Upper lobe of left lung (tissue), 6 donors: ENCODE measurements around the gene SMYD3. TPM values are rescaled to one million over a fixed set of nuclear protein-coding genes. Genes with fewer than 3 reads are reported as not detected.

ENCODE experiments used
- ATAC-seq, 2 donors: fragments of 200-7000 bp; cut with Tn5 transposase; one replicate each; pipeline ENCODE4 v1.9.1; 2022; ENCODE audit warnings: mild to moderate bottlenecking in 2 of 2, moderate library complexity in 2 of 2; ENCODE audit not compliant: low FRiP score in 2 of 2
- DNase-seq, 2 donors: peaks; one replicate each; pipeline ENCODE4 v3.0.0-alpha.2; 2019 to 2020
- H3K27ac ChIP-seq, 4 donors: fragments of 200-600 bp; sonication (generic); one replicate each; pipeline ENCODE4 v1.5.1; 2016 to 2019
- H3K27me3 ChIP-seq, 4 donors: fragments of 200-600 bp; sonication (generic); one replicate each; pipeline ENCODE4 v1.5.1; 2017 to 2019
- H3K36me3 ChIP-seq, 4 donors: fragments of 200-600 bp; sonication (generic); one replicate each; pipeline ENCODE4 v1.5.1; 2016 to 2019
- H3K4me1 ChIP-seq, 4 donors: fragments of 200-600 bp; sonication (generic); one replicate each; pipeline ENCODE4 v1.5.1; 2018 to 2019
- H3K4me3 ChIP-seq, 4 donors: fragments of 200-600 bp; sonication (generic); one replicate each; pipeline ENCODE4 v1.5.1; 2017 to 2019; ENCODE audit warnings: mild to moderate bottlenecking in 2 of 4, moderate library complexity in 1 of 4
- H3K9me3 ChIP-seq, 4 donors: fragments of 200-600 bp; sonication (generic); one replicate each; pipeline ENCODE4 v1.5.1; 2018 to 2019
- EP300 ChIP-seq, 4 donors: sonication (generic); formaldehyde crosslinking; IDR thresholded peaks; one replicate each; pipeline ENCODE4 v1.5.1; 2017; ENCODE audit warnings: antibody characterized with exemption in 4 of 4, control low read depth in 2 of 4
- POLR2A ChIP-seq, 4 donors: fragments of 450-650 bp; IDR thresholded peaks; one replicate each; pipeline ENCODE4 v1.5.1; 2016 to 2017; ENCODE audit warnings: antibody characterized with exemption in 4 of 4, mild to moderate bottlenecking in 2 of 4
- POLR2AphosphoS5 ChIP-seq, 2 donors: sonication (generic); formaldehyde crosslinking; IDR thresholded peaks; one replicate each; pipeline ENCODE4 v1.5.1; 2017; ENCODE audit warnings: antibody characterized with exemption in 2 of 2
- WGBS, 2 donors: methylation state at CpG; one replicate each; pipeline ENCODE4 v1.1.5; 2017 to 2018; 5-methylcytosine and 5-hydroxymethylcytosine counted together
- total RNA-seq, 6 donors: library from RNA; depleted of rRNA in 4 of 6; stranded (reverse); fragments of >200 nt in 4 of 6; gene quantifications; one replicate each; pipeline versions ENCODE4 v1.1.0 to v1.2.1, GENCODE V29; 2016 to 2021
- TF ChIP-seq, protein P1 (sequence below), 6 experiments: fragments of 450-650 bp in 4 of 6; fragments of 200-600 bp in 2 of 6; sonication (generic) in 2 of 6; IDR thresholded peaks; one replicate each; pipeline ENCODE4 v1.5.1; 2016 to 2019; ENCODE audit warnings: antibody characterized with exemption in 6 of 6
- donor health status: DM: no; HTN: no; CAD: no; lungs with moderate emphysema.
- donor health status: DM: no; HTN: yes; CAD: no; lungs with severe emphysema.

The SMYD3 gene
- total RNA-seq, 6 donors from 2014 or later = 22.7 to 109 (median 34.0) TPM

GRCh38 chr1:246317332-246318035 is 189.6 kb downstream of the SMYD3 start:
- WGBS, 2 donors = 96% methylated on average over 4 of the region's 4 CpGs

DNA sequence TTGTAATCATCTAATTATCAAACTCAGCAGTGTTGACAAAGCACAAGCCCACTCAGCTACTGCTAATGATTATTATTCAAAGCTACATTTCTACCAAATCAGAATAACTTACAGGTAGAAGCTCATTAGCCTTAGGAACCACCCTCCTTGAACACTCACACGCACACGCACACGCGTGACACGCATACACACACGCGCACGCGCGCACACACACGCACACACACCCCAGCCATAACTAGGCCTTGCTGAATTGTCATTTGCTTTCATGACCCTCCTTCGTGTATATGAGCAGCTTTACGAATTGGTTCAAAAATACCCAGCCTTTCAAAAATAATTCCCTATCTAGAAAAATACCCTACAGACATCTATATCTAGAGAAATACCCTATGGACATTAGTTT is 195.6 kb downstream of the SMYD3 start:
- H3K4me1 ChIP-seq = no peaks in the 10 kb centered on the region
- no peaks in the 10 kb centered on the region for H3K9me3 ChIP-seq
- 94 to 99% methylated on average over 13 of the region's 13 CpGs for WGBS, 2 donors
- peak in 1 of 2 donors; percentile 53 for DNase-seq
- H3K27me3 ChIP-seq = no peaks in the 10 kb centered on the region
- no peak for ATAC-seq
- TF ChIP-seq, protein P1, sequence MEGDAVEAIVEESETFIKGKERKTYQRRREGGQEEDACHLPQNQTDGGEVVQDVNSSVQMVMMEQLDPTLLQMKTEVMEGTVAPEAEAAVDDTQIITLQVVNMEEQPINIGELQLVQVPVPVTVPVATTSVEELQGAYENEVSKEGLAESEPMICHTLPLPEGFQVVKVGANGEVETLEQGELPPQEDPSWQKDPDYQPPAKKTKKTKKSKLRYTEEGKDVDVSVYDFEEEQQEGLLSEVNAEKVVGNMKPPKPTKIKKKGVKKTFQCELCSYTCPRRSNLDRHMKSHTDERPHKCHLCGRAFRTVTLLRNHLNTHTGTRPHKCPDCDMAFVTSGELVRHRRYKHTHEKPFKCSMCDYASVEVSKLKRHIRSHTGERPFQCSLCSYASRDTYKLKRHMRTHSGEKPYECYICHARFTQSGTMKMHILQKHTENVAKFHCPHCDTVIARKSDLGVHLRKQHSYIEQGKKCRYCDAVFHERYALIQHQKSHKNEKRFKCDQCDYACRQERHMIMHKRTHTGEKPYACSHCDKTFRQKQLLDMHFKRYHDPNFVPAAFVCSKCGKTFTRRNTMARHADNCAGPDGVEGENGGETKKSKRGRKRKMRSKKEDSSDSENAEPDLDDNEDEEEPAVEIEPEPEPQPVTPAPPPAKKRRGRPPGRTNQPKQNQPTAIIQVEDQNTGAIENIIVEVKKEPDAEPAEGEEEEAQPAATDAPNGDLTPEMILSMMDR (IDR thresholded peaks at IDR 0.05) = no peak
- no peak for TF ChIP-seq POLR2A (IDR thresholded peaks at IDR 0.05)
- no peak for TF ChIP-seq POLR2AphosphoS5 (IDR thresholded peaks at IDR 0.05)
- no peak for TF ChIP-seq EP300 (IDR thresholded peaks at IDR 0.05)
- no peaks in the 10 kb centered on the region for H3K36me3 ChIP-seq
- H3K4me3 ChIP-seq = no peak overlapping the region
- H3K27ac ChIP-seq = no peak overlapping the region

More at GRCh38 chr1:246317332-246318035, 189.6 kb downstream of the SMYD3 start:
- TF ChIP-seq, protein P1 (IDR thresholded peaks at IDR 0.05) = no peak
- TF ChIP-seq POLR2AphosphoS5 (IDR thresholded peaks at IDR 0.05) = no peak
- no peak for TF ChIP-seq EP300 (IDR thresholded peaks at IDR 0.05)
- TF ChIP-seq POLR2A (IDR thresholded peaks at IDR 0.05) = no peak
- ATAC-seq (no peak), DNase-seq (no peak)
- Histone ChIP-seq H3K27me3 (no peaks in the 10 kb centered on the region), H3K4me3 (no peak overlapping the region), H3K27ac (no peak overlapping the region), H3K9me3 (no peaks in the 10 kb centered on the region), H3K36me3 (no peaks in the 10 kb centered on the region), H3K4me1 (peaks cover 0 to 4% (median 0%) of the 10 kb centered on the region in 4 donors)

DNA sequence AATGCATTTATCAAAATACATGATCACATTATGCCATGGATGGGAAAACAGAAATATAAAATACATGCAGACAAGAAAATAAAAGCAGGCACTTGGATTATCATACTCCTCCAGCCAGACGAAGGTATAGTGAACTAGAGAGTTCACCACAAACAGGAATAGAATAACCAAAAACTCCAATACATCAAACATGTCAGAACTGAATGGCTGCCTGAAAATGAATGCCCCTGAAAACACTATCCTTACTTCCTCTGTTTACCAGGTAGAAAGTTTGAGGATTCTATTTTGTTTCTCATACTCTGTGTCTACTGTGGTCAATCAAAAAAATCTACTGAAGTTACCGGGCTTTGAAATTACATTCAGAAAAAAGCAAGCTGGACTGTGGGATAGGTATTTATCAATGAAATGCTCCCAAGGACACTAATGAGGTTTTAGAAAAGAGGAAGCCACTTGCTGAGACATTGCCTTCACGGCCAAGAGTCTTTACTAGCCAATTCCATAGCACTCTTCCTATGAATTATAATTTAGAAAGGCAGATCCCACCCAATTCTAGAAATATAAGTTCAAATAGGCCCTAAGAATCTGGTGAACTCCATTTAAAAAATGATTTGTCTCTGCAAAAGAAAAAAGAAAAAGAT is 197.7 kb downstream of the SMYD3 start:
- H3K27me3 ChIP-seq = no peaks in the 10 kb centered on the region
- no peak overlapping the region for H3K27ac ChIP-seq
- H3K4me3 ChIP-seq = no peak overlapping the region
- no peak for TF ChIP-seq EP300 (IDR thresholded peaks at IDR 0.05)
- no peaks in the 10 kb centered on the region for H3K36me3 ChIP-seq
- H3K4me1 ChIP-seq = no peaks in the 10 kb centered on the region
- DNase-seq = no peak
- 78 to 84% methylated on average over 3 of the region's 3 CpGs for WGBS, 2 donors
- H3K9me3 ChIP-seq = no peaks in the 10 kb centered on the region
- no peak for ATAC-seq

GRCh38 chr1:246308533-246309075 is 198.5 kb downstream of the SMYD3 start:
- H3K27me3 ChIP-seq = no peaks in the 10 kb centered on the region

DNA sequence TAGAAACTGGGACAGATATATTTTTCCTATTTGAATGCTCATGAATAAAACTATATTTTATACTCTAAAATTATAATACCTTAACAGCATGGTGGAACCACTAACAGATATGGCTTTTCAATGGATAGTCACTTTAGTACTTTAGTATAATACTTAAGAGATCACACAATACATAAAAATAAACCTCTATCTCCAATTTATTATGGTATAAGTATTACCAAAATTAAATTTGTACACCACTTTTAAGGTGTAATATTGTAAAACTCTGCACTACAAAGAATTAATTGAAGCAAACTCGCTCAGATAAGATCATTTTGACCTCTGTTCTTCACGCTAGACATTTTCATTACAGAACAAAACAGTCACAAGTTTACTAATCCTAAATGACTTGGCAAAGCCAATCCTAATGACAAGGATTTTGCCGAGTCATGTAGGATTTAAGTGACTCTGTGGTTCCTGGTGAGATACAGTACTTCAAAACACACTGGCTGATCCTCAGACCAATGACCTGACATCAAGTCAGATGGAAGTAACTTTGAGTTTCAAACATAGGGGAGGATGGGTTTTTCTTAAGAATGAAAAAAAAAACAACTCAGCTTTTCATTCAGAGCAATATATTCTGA is 200.6 kb downstream of the SMYD3 start:
- Histone ChIP-seq H3K4me3 (no peak overlapping the region), H3K4me1 (peaks cover 0 to 4% (median under 1%) of the 10 kb centered on the region in 4 donors), H3K27ac (no peak overlapping the region), H3K27me3 (no peaks in the 10 kb centered on the region), H3K36me3 (no peaks in the 10 kb centered on the region), H3K9me3 (no peaks in the 10 kb centered on the region)
- 65 to 75% methylated on average over 3 of the region's 3 CpGs for WGBS, 2 donors
- TF ChIP-seq POLR2AphosphoS5 (IDR thresholded peaks at IDR 0.05) (no peak), POLR2A (IDR thresholded peaks at IDR 0.05) (no peak), EP300 (IDR thresholded peaks at IDR 0.05) (no peak)
- TF ChIP-seq, protein P1 (IDR thresholded peaks at IDR 0.05) = no peak
- ATAC-seq = no peak
- DNase-seq = no peak

More at GRCh38 chr1:246308533-246309075, 198.5 kb downstream of the SMYD3 start:
- Histone ChIP-seq H3K4me1 (no peaks in the 10 kb centered on the region), H3K4me3 (no peak overlapping the region), H3K36me3 (no peaks in the 10 kb centered on the region), H3K9me3 (no peaks in the 10 kb centered on the region), H3K27ac (no peak overlapping the region)
- ATAC-seq (no peak), DNase-seq (no peak)
- TF ChIP-seq EP300 (IDR thresholded peaks at IDR 0.05) = no peak
- 92 to 95% methylated on average over 3 of the region's 3 CpGs for WGBS, 2 donors
